ENCODE measurements around the gene TCF4. TPM values are rescaled to one million over a fixed set of nuclear protein-coding genes. Genes with fewer than 3 reads are reported as not detected.

Gene TCF4
- total RNA-seq, 1 donor from 2014 or later = 56.8 TPM

DNA sequence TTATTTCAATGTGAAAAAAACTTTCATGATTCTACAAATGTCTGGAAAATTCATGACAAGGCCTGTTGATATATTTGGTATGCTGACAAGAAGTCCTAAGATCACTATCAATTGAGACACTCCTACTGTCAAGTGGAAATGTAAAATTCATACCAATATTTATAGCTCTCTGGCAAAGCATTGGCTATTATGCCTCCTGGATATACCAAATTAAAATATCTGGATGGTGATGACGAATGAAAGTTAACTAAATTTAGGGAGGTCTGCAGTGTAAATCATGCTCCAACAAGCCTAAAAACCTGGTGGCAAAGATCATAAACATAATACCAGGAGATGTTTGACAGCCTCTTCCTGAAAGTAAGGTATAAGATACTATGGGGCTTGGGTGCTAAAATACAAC is 41.1 kb upstream of the TCF4 start:
- Mint-ChIP-seq H3K36me3 (ENCODE audit: insufficient read depth) (no peaks in the 10 kb centered on the region), H3K4me3 (ENCODE audit: low read depth) (no peak overlapping the region), H3K27me3 (peaks cover 16% of the 10 kb centered on the region), H3K9me3 (ENCODE audit: low read depth) (no peaks in the 10 kb centered on the region), H3K27ac (no peak overlapping the region), H3K4me1 (ENCODE audit: low read depth) (no peaks in the 10 kb centered on the region)
- no peak for DNase-seq (ENCODE audit: low spot score, unreplicated experiment)
- TF ChIP-seq, protein P1, sequence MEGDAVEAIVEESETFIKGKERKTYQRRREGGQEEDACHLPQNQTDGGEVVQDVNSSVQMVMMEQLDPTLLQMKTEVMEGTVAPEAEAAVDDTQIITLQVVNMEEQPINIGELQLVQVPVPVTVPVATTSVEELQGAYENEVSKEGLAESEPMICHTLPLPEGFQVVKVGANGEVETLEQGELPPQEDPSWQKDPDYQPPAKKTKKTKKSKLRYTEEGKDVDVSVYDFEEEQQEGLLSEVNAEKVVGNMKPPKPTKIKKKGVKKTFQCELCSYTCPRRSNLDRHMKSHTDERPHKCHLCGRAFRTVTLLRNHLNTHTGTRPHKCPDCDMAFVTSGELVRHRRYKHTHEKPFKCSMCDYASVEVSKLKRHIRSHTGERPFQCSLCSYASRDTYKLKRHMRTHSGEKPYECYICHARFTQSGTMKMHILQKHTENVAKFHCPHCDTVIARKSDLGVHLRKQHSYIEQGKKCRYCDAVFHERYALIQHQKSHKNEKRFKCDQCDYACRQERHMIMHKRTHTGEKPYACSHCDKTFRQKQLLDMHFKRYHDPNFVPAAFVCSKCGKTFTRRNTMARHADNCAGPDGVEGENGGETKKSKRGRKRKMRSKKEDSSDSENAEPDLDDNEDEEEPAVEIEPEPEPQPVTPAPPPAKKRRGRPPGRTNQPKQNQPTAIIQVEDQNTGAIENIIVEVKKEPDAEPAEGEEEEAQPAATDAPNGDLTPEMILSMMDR (IDR thresholded peaks at IDR 0.05; ENCODE audit: unreplicated experiment) = no peak

DNA sequence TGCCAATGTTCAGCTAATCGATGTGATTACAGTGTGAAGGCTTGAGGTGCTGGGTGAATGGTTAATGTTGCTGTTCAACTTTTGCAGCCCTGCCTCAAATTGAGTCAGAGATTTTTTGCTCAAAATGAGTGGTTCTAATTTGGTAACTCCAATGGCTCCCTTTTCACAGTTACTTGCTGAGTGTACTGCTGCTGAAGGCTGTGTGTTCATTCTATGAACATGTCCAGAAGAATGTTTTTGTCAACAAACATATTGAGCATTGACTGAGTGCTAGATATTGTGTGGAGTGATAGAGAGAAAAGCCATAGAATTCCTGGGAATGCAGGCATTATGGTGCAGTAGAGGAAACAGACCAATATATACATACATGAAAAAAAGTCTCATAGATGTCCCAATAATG is 39.0 kb upstream of the TCF4 start:
- no peaks in the 10 kb centered on the region for H3K4me1 Mint-ChIP-seq (ENCODE audit: low read depth)
- H3K27me3 Mint-ChIP-seq = peaks cover 10% of the 10 kb centered on the region
- no peaks in the 10 kb centered on the region for H3K9me3 Mint-ChIP-seq (ENCODE audit: low read depth)
- TF ChIP-seq, protein P1 (IDR thresholded peaks at IDR 0.05; ENCODE audit: unreplicated experiment) = no peak
- no peak overlapping the region for H3K27ac Mint-ChIP-seq
- H3K36me3 Mint-ChIP-seq (ENCODE audit: insufficient read depth) = no peaks in the 10 kb centered on the region
- no peak for DNase-seq (ENCODE audit: low spot score, unreplicated experiment)
- no peak overlapping the region for H3K4me3 Mint-ChIP-seq (ENCODE audit: low read depth)

DNA sequence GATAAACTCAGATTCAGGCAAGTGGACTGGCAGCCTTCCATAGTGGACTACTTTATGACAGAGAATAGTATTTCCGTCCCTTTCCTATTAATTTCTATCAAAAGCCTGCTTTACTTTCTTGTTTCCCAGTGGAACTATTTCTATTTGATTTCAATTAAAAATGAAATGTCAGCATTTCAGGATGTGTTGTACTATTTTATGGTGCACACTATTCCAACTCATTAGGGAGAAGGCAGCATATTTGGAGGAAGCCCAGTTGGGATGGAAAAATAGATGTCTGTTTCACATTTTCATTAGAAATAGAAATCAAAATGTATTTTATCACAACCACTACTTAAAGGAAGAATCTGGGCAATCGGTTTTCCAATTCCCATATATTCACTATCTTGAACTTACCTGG is 37.9 kb upstream of the TCF4 start:
- H3K27ac Mint-ChIP-seq = no peak overlapping the region
- peaks cover 10% of the 10 kb centered on the region for H3K27me3 Mint-ChIP-seq
- no peaks in the 10 kb centered on the region for H3K36me3 Mint-ChIP-seq (ENCODE audit: insufficient read depth)
- DNase-seq (ENCODE audit: low spot score, unreplicated experiment) = no peak
- H3K4me1 Mint-ChIP-seq (ENCODE audit: low read depth) = no peaks in the 10 kb centered on the region
- TF ChIP-seq, protein P1 (IDR thresholded peaks at IDR 0.05; ENCODE audit: unreplicated experiment) = no peak
- H3K4me3 Mint-ChIP-seq (ENCODE audit: low read depth) = no peak overlapping the region
- H3K9me3 Mint-ChIP-seq (ENCODE audit: low read depth) = no peaks in the 10 kb centered on the region

DNA sequence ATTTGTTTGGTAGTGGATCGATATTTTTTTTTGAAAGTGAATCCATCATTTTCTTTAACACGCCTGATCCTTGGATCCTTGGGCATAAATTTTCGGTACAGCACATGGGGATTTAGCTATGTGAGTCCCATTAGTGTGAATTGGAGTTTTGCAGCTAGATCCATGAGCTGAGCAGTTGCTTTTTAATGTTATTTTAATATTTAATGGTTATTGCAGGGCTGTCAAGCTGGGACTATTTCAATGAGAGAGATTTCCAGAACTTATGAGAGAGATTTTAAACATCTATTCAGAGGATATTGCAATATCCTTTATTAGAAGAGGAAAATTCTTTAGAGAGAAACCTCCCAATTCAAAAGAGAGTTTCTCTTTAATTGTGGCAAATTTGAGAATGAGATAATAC is 35.6 kb upstream of the TCF4 start:
- Mint-ChIP-seq H3K4me3 (ENCODE audit: low read depth) (no peak overlapping the region), H3K4me1 (ENCODE audit: low read depth) (no peaks in the 10 kb centered on the region), H3K27me3 (peaks cover 10% of the 10 kb centered on the region), H3K9me3 (ENCODE audit: low read depth) (peaks cover 2% of the 10 kb centered on the region), H3K27ac (no peak overlapping the region), H3K36me3 (ENCODE audit: insufficient read depth) (no peaks in the 10 kb centered on the region)
- DNase-seq (ENCODE audit: low spot score, unreplicated experiment) = no peak
- TF ChIP-seq, protein P1 (IDR thresholded peaks at IDR 0.05; ENCODE audit: unreplicated experiment) = no peak

DNA sequence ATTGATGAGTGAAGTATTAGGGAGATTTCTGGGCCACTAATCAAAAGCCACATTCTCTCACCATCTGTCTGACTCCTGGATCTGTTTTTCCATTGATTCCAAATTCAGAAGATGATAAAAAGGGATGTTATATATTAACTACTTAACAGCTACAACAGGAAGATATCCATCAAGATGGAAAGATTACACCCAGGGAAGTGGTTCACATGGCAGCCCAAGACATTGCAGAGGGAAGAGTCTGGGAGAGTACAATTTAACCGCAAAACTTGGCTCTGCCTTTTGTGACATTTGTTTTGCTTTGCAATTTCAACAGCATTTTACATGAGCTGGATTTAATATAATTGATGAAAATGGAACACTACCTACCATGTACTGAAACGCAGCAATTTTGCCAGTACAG is 22.5 kb upstream of the TCF4 start:
- no peak for DNase-seq (ENCODE audit: low spot score, unreplicated experiment)
- no peak overlapping the region for H3K4me3 Mint-ChIP-seq (ENCODE audit: low read depth)
- H3K36me3 Mint-ChIP-seq (ENCODE audit: insufficient read depth) = no peaks in the 10 kb centered on the region
- peaks cover 16% of the 10 kb centered on the region for H3K27me3 Mint-ChIP-seq
- TF ChIP-seq, protein P1 (IDR thresholded peaks at IDR 0.05; ENCODE audit: unreplicated experiment) = no peak
- peaks cover 5% of the 10 kb centered on the region for H3K9me3 Mint-ChIP-seq (ENCODE audit: low read depth)
- H3K27ac Mint-ChIP-seq = no peak overlapping the region
- H3K4me1 Mint-ChIP-seq (ENCODE audit: low read depth) = peaks cover 12% of the 10 kb centered on the region
